Mesendoderm (in vitro differentiated cells): Measurements from ENCODE around the gene TUBA4B.

Experiments
- DNase-seq: peaks from one replicate; pipeline ENCODE4 v3.0.0; 2013
- H2AK5ac ChIP-seq: 2 replicates; pipeline ENCODE4 v1.6.1; 2013; ENCODE audit warnings: low read length, inconsistent platforms
- H2BK120ac ChIP-seq: 2 replicates; pipeline ENCODE4 v1.6.1; 2013; ENCODE audit warnings: low read depth, mild to moderate bottlenecking, low read length, moderate library complexity, mixed read lengths
- H2BK15ac ChIP-seq: replicated peaks from 2 replicates; pipeline ENCODE4 v1.6.1; 2013; ENCODE audit warnings: low read depth, mild to moderate bottlenecking, moderate library complexity
- H2BK5ac ChIP-seq: 2 replicates; pipeline ENCODE4 v1.6.1; 2013; ENCODE audit warnings: low read length, inconsistent platforms
- H3K18ac ChIP-seq: 2 replicates; pipeline ENCODE4 v1.6.1; 2013; ENCODE audit warnings: mild to moderate bottlenecking, low read length, mixed read lengths
- H3K23ac ChIP-seq: one replicate; pipeline ENCODE4 v1.6.1; 2013; ENCODE audit warnings: low read length
- H3K27ac ChIP-seq: 2 replicates; pipeline ENCODE4 v1.5.1; 2013; ENCODE audit warnings: low read depth, mild to moderate bottlenecking, inconsistent platforms, low read length, moderate library complexity
- H3K27me3 ChIP-seq: 2 replicates; pipeline ENCODE4 v1.6.1; 2013; ENCODE audit warnings: low read length, control low read depth, mild to moderate bottlenecking, inconsistent platforms; ENCODE audit not compliant: insufficient read depth, poor library complexity
- H3K36me3 ChIP-seq: 2 replicates; pipeline ENCODE4 v1.6.1; 2013; ENCODE audit warnings: low read length, inconsistent platforms; ENCODE audit not compliant: control insufficient read depth, insufficient read depth
- H3K4ac ChIP-seq: one replicate; pipeline ENCODE4 v1.6.1; 2013; ENCODE audit warnings: low read depth, mild to moderate bottlenecking, low read length, moderate library complexity
- H3K4me1 ChIP-seq: 2 replicates; pipeline ENCODE4 v1.6.1; 2013; ENCODE audit warnings: low read depth, low read length, inconsistent platforms; ENCODE audit not compliant: control insufficient read depth
- H3K4me2 ChIP-seq: 2 replicates; pipeline ENCODE4 v1.6.1; 2013; ENCODE audit warnings: low read length
- H3K4me3 ChIP-seq: 2 replicates; pipeline ENCODE4 v1.5.1; 2013; ENCODE audit warnings: mild to moderate bottlenecking, low read length
- H3K56ac ChIP-seq: one replicate; pipeline ENCODE4 v1.6.1; 2013; ENCODE audit warnings: low read length
- H3K79me1 ChIP-seq: 2 replicates; pipeline ENCODE4 v1.6.1; 2013; ENCODE audit warnings: low read length, inconsistent platforms
- H3K79me2 ChIP-seq: 2 replicates; pipeline ENCODE4 v1.6.1; 2013; ENCODE audit warnings: mild to moderate bottlenecking, low read length; ENCODE audit not compliant: control insufficient read depth, insufficient read depth
- H3K9ac ChIP-seq: 2 replicates; pipeline ENCODE4 v1.6.1; 2013; ENCODE audit warnings: low read length, inconsistent platforms
- H4K5ac ChIP-seq: one replicate; pipeline ENCODE4 v1.6.1; 2013; ENCODE audit warnings: low read length
- H4K8ac ChIP-seq: one replicate; pipeline ENCODE4 v1.6.1; 2013; ENCODE audit warnings: low read depth, mild to moderate bottlenecking, control low read depth, low read length, moderate library complexity
- WGBS: extraction: QIAGEN DNeasy Blood & Tissue Kit; methylation state at CpG from one replicate; pipeline ENCODE4 v1.1.7; 2013; ENCODE audit warnings: low lambda C conversion rate, missing lambda C conversion rate; ENCODE audit not compliant: insufficient coverage; ENCODE audit errors: extremely low coverage; 5-methylcytosine and 5-hydroxymethylcytosine counted together

Gene TUBA4B

GRCh38 chr2:219287580-219288265, 34.7 kb downstream of the TUBA4B start:
- Histone ChIP-seq H3K79me1 (no peaks in the 10 kb centered on the region), H3K4me1 (peaks cover 2% of the 10 kb centered on the region), H2BK5ac (no peak overlapping the region), H3K18ac (no peak overlapping the region), H3K27ac (no peak overlapping the region), H3K79me2 (no peaks in the 10 kb centered on the region), H2BK15ac (no peak overlapping the region), H3K56ac (no peak overlapping the region), H4K8ac (no peak overlapping the region), H3K4ac (peak overlapping the region; percentile 19), H3K9ac (no peak overlapping the region), H3K36me3 (no peaks in the 10 kb centered on the region), H4K5ac (no peak overlapping the region), H3K27me3 (no peaks in the 10 kb centered on the region), H3K4me3 (no peak overlapping the region), H3K4me2 (no peak overlapping the region), H3K23ac (no peak overlapping the region), H2BK120ac (no peak overlapping the region), H2AK5ac (no peak overlapping the region)
- no peak for DNase-seq
- no CpG with 5 or more reads among the region's 10 CpGs for WGBS

GRCh38 chr2:219289195-219289536, 36.1 kb downstream of the TUBA4B start:
- Histone ChIP-seq H4K8ac (no peak overlapping the region), H3K23ac (no peak overlapping the region), H3K79me2 (no peaks in the 10 kb centered on the region), H2AK5ac (no peak overlapping the region), H3K27me3 (no peaks in the 10 kb centered on the region), H3K27ac (no peak overlapping the region), H3K18ac (no peak overlapping the region), H3K79me1 (no peaks in the 10 kb centered on the region), H3K4ac (no peak overlapping the region), H2BK15ac (no peak overlapping the region), H3K9ac (no peak overlapping the region), H2BK5ac (no peak overlapping the region), H2BK120ac (no peak overlapping the region), H3K36me3 (no peaks in the 10 kb centered on the region), H3K4me2 (no peak overlapping the region), H3K4me3 (no peak overlapping the region), H3K4me1 (peaks cover 2% of the 10 kb centered on the region), H4K5ac (no peak overlapping the region), H3K56ac (no peak overlapping the region)
- WGBS: no CpG with 5 or more reads among the region's 6 CpGs
- DNase-seq: no peak

DNA sequence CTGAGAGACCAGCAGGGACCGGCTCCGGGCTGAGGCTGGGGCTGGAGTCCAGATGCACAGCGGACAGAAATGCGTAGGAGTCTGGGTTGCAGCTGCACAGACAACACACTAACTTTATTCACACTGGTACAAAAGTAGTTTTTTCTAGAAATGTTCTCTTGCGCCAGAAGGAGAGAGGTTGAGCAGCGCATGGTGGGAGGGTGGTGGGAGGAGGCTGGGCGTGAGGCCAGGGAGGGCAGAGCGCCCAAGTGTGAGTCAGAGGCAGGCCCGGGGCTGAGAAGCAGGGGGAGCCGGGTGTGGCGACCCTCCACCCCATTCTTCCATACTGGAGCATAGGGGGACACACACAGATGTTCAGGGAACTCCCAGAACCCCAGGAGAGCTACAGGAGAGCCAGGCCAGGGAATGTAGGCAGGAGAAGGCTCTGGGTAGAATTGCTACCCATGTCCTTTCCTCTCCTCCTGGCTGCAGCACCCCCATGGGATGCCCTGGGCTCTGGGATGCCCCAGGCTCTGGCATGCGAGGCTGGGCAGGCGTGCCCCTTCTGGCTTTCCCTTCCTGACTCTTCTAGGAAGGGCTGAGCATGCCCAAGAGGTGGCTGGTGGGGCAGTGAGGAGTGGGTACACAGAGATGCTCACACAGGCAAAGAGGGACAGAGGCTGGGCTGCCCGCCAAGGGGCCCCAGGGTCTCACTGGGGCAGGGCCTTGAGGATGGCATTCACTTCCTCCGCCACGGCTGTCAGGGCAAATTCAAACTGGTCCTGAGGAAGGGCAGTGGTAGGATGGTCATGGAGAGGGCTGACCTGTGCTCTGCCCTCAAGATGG, 36.7 kb downstream of the TUBA4B start:
- no peak overlapping the region for H2BK15ac ChIP-seq
- no peak overlapping the region for H3K23ac ChIP-seq
- H4K8ac ChIP-seq: no peak overlapping the region
- DNase-seq: no peak
- H3K27ac ChIP-seq: no peak overlapping the region
- no peaks in the 10 kb centered on the region for H3K79me2 ChIP-seq
- no peak overlapping the region for H3K4ac ChIP-seq
- no peak overlapping the region for H3K4me2 ChIP-seq
- H3K56ac ChIP-seq: no peak overlapping the region
- H3K79me1 ChIP-seq: no peaks in the 10 kb centered on the region
- no peak overlapping the region for H2AK5ac ChIP-seq
- no peaks in the 10 kb centered on the region for H3K27me3 ChIP-seq
- no CpG with 5 or more reads among the region's 16 CpGs for WGBS
- no peak overlapping the region for H2BK120ac ChIP-seq
- H3K4me1 ChIP-seq: peaks cover 2% of the 10 kb centered on the region
- no peak overlapping the region for H2BK5ac ChIP-seq
- H3K9ac ChIP-seq: no peak overlapping the region
- H4K5ac ChIP-seq: no peak overlapping the region
- no peak overlapping the region for H3K4me3 ChIP-seq
- no peak overlapping the region for H3K18ac ChIP-seq
- H3K36me3 ChIP-seq: no peaks in the 10 kb centered on the region

GRCh38 chr2:219290381-219291171, 37.5 kb downstream of the TUBA4B start:
- H3K9ac ChIP-seq: no peak overlapping the region
- H4K8ac ChIP-seq: no peak overlapping the region
- no peak overlapping the region for H3K23ac ChIP-seq
- no peak overlapping the region for H3K4me2 ChIP-seq
- no peak overlapping the region for H3K4ac ChIP-seq
- no peak overlapping the region for H4K5ac ChIP-seq
- H3K79me1 ChIP-seq: no peaks in the 10 kb centered on the region
- H2BK5ac ChIP-seq: no peak overlapping the region
- H2AK5ac ChIP-seq: no peak overlapping the region
- no peaks in the 10 kb centered on the region for H3K27me3 ChIP-seq
- no peak overlapping the region for H3K18ac ChIP-seq
- H3K56ac ChIP-seq: no peak overlapping the region
- DNase-seq: no peak
- peaks cover 2% of the 10 kb centered on the region for H3K4me1 ChIP-seq
- H3K27ac ChIP-seq: no peak overlapping the region
- H3K36me3 ChIP-seq: no peaks in the 10 kb centered on the region
- H3K79me2 ChIP-seq: no peaks in the 10 kb centered on the region
- WGBS: no CpG with 5 or more reads among the region's 16 CpGs
- no peak overlapping the region for H2BK15ac ChIP-seq
- no peak overlapping the region for H3K4me3 ChIP-seq
- no peak overlapping the region for H2BK120ac ChIP-seq

DNA sequence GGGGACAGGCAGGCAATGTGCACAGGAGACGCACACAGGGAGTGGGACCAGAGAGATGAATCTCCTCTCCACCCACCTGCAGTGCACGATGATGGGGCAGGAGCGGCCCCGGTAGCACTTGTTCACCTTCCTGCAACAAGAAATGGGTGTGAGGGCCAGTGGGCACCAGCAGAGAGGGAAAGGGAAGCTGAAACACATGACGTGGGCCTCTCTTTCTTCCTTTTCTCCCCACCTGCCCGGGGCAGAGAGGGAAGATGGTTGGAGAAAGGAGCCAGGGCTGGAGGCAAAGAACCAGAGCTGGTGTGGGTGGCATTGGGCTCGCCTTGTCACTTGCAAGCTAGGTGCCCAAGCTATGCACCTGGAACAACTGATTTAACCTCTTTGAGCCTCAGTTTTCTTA, 38.4 kb downstream of the TUBA4B start:
- Histone ChIP-seq H2AK5ac (no peak overlapping the region), H3K23ac (no peak overlapping the region), H3K56ac (no peak overlapping the region), H3K4ac (no peak overlapping the region), H4K5ac (no peak overlapping the region), H3K4me2 (no peak overlapping the region), H3K79me2 (no peaks in the 10 kb centered on the region), H3K4me3 (no peak overlapping the region), H2BK120ac (no peak overlapping the region), H3K36me3 (no peaks in the 10 kb centered on the region), H3K27me3 (no peaks in the 10 kb centered on the region), H3K27ac (no peak overlapping the region), H4K8ac (no peak overlapping the region), H3K18ac (no peak overlapping the region), H3K79me1 (no peaks in the 10 kb centered on the region), H2BK5ac (no peak overlapping the region), H3K9ac (no peak overlapping the region), H3K4me1 (no peaks in the 10 kb centered on the region), H2BK15ac (no peak overlapping the region)
- no CpG with 5 or more reads among the region's 7 CpGs for WGBS
- no peak for DNase-seq
